ENCODE measurements around the gene OR5K3.

Gene OR5K3

GRCh38 chr3:98434412-98434811, 43.9 kb downstream of the OR5K3 start:
- no peak for DNase-seq

- no peak for DNase-seq
Measured at GRCh38 chr3:98440283-98440682, 49.8 kb downstream of the OR5K3 start.
